ENCODE results near the gene RAB30. TPM values are rescaled to one million over a fixed set of nuclear protein-coding genes. Genes with fewer than 3 reads are reported as not detected.

Gene RAB30
- total RNA-seq, 1 experiment from 2014 or later: 1.5 TPM

DNA sequence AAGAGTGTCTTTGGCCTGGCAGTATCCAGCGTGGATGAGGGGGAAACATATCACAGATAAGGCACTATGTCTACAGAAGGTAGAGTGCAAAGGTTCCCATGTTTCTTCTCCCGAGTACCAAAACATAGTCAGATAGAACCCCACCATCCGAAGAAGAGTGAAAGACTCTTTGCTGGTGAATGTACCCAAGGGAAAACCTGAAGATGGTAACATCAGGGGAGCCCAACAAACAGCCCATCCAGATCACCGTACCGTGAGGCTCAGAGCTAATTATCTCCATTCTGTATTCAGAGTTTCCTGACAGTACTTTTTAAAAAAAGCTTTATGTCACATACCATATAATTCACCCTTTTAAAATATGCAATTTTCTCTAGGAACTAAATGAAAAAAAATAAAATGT lies 44.4 kb downstream of the RAB30 start:
- intact Hi-C loops (cut with micrococcal nuclease; ENCODE audit: unreplicated experiment): no loop called here
- no peak for DNase-seq
- Mint-ChIP-seq H3K27me3 (ENCODE audit: unreplicated experiment) (no peaks in the 10 kb centered on the region), H3K27ac (ENCODE audit: unreplicated experiment) (no peak overlapping the region), H3K9me3 (ENCODE audit: low read depth, unreplicated experiment) (no peaks in the 10 kb centered on the region), H3K4me3 (ENCODE audit: low read depth, unreplicated experiment) (no peak overlapping the region), H3K4me1 (ENCODE audit: low read depth, unreplicated experiment) (no peaks in the 10 kb centered on the region), H3K36me3 (ENCODE audit: insufficient read depth, unreplicated experiment) (no peaks in the 10 kb centered on the region)
- CTCF ChIA-PET: no interaction called here
- no TSS peak for BruUV-seq (replicated peaks)
- TF ChIP-seq, protein P1, sequence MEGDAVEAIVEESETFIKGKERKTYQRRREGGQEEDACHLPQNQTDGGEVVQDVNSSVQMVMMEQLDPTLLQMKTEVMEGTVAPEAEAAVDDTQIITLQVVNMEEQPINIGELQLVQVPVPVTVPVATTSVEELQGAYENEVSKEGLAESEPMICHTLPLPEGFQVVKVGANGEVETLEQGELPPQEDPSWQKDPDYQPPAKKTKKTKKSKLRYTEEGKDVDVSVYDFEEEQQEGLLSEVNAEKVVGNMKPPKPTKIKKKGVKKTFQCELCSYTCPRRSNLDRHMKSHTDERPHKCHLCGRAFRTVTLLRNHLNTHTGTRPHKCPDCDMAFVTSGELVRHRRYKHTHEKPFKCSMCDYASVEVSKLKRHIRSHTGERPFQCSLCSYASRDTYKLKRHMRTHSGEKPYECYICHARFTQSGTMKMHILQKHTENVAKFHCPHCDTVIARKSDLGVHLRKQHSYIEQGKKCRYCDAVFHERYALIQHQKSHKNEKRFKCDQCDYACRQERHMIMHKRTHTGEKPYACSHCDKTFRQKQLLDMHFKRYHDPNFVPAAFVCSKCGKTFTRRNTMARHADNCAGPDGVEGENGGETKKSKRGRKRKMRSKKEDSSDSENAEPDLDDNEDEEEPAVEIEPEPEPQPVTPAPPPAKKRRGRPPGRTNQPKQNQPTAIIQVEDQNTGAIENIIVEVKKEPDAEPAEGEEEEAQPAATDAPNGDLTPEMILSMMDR (IDR thresholded peaks at IDR 0.05; ENCODE audit: unreplicated experiment): no peak

DNA sequence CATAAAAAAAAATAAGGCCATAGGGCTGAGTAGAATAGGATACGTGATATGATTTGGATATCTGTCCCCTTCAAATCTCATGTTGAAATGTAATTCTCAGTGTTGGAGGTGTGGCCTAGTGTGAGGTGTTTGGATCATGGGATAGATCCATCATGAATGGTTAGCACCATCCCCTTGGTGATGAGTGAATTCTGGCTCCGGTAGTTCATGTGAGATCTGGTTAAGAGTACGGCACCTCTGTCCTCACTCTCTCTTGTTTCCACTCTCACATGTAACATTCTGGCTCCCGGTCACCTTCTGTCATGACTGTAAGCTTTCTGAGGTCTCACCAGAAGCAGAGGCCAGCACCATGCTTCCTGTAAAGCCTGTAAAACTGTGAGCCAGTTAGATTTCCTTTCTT lies 45.5 kb downstream of the RAB30 start:
- BruUV-seq (replicated peaks): no TSS peak
- no peak for DNase-seq
- TF ChIP-seq, protein P1 (IDR thresholded peaks at IDR 0.05; ENCODE audit: unreplicated experiment): no peak
- no peaks in the 10 kb centered on the region for H3K9me3 Mint-ChIP-seq (ENCODE audit: low read depth, unreplicated experiment)
- no peaks in the 10 kb centered on the region for H3K27me3 Mint-ChIP-seq (ENCODE audit: unreplicated experiment)
- H3K4me3 Mint-ChIP-seq (ENCODE audit: low read depth, unreplicated experiment): no peak overlapping the region
- no peak overlapping the region for H3K27ac Mint-ChIP-seq (ENCODE audit: unreplicated experiment)
- no peaks in the 10 kb centered on the region for H3K4me1 Mint-ChIP-seq (ENCODE audit: low read depth, unreplicated experiment)
- intact Hi-C loops (cut with micrococcal nuclease; ENCODE audit: unreplicated experiment): no loop called here
- no peaks in the 10 kb centered on the region for H3K36me3 Mint-ChIP-seq (ENCODE audit: insufficient read depth, unreplicated experiment)
- CTCF ChIA-PET: no interaction called here

DNA sequence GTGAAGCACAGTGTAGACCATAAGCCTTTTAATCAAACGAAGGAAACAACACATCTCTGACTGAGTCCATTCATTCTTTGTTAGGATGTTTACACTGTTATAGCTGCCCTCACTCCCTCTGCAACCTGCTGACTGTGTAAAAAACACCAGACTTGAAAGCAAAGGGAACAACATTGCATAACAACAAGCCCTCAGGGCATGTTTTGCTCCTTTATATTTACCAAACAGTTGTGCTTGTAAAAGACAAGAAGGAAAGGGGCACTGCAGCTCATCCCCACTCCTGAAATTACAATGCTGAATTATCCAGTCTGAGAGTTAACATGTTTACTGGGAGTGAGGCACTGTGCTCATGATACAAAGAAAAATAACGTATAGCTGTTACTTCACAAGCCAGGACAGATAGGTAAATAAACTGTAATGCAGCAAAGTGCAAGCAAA lies 46.4 kb downstream of the RAB30 start:
- Mint-ChIP-seq H3K9me3 (ENCODE audit: low read depth, unreplicated experiment) (no peaks in the 10 kb centered on the region), H3K4me3 (ENCODE audit: low read depth, unreplicated experiment) (no peak overlapping the region), H3K27me3 (ENCODE audit: unreplicated experiment) (no peaks in the 10 kb centered on the region), H3K27ac (ENCODE audit: unreplicated experiment) (no peak overlapping the region), H3K4me1 (ENCODE audit: low read depth, unreplicated experiment) (no peaks in the 10 kb centered on the region), H3K36me3 (ENCODE audit: insufficient read depth, unreplicated experiment) (no peaks in the 10 kb centered on the region)
- TF ChIP-seq, protein P1 (IDR thresholded peaks at IDR 0.05; ENCODE audit: unreplicated experiment): no peak
- intact Hi-C loops (cut with micrococcal nuclease; ENCODE audit: unreplicated experiment): no loop called here
- DNase-seq: no peak
- CTCF ChIA-PET: no interaction called here
- no TSS peak for BruUV-seq (replicated peaks)

DNA sequence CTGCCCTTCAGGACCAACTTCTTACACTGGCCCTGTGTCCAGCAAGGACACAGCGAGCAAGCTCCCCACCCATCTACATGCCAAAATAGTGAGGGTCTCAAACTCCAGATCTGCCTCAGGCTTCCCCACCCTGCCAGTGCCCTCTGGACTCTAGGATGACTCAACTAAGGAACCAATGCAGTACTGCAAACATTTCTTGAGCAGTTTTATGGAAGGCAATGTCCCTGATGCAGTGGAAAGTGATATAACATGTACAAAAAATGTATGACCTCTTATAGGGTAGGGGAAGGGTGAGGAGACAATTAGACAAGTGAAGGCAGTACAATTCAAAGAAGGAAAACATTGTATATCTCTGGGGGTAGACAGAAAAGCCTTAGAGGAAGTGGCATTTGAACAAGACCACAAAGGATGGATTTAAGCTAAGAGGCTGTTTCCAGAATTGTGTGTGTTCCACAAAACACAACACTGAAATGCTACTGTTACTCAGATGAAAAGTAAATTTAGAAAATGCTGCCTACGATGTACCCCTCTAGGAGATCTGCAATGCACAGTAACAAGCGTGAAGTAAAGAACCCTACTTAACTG lies 47.3 kb downstream of the RAB30 start:
- BruUV-seq (replicated peaks): no TSS peak
- TF ChIP-seq, protein P1 (IDR thresholded peaks at IDR 0.05; ENCODE audit: unreplicated experiment): no peak
- no peaks in the 10 kb centered on the region for H3K9me3 Mint-ChIP-seq (ENCODE audit: low read depth, unreplicated experiment)
- no peaks in the 10 kb centered on the region for H3K36me3 Mint-ChIP-seq (ENCODE audit: insufficient read depth, unreplicated experiment)
- H3K27ac Mint-ChIP-seq (ENCODE audit: unreplicated experiment): no peak overlapping the region
- no peak overlapping the region for H3K4me3 Mint-ChIP-seq (ENCODE audit: low read depth, unreplicated experiment)
- DNase-seq: no peak
- intact Hi-C loops (cut with micrococcal nuclease; ENCODE audit: unreplicated experiment): no loop called here
- no peaks in the 10 kb centered on the region for H3K27me3 Mint-ChIP-seq (ENCODE audit: unreplicated experiment)
- H3K4me1 Mint-ChIP-seq (ENCODE audit: low read depth, unreplicated experiment): no peaks in the 10 kb centered on the region
- CTCF ChIA-PET: no interaction called here

Data from Calu3 (cell line).